Endothelial cell of umbilical vein (primary cell): ENCODE data around the gene LGMN. TPM values are rescaled to one million over a fixed set of nuclear protein-coding genes. Genes with fewer than 3 reads are reported as not detected.

Source experiments
- BruUV-seq: library from RNA; stranded (reverse); fragments of 400-500 nt; replicated peaks from 2 replicates; lab custom pipeline; 2021; lab: Mats Ljungman, UMichigan
- CTCF ChIA-PET: fragments of 300-600, 350-600 bp; sonication (Branson Sonifier 250); formaldehyde crosslinking; loops from one replicate; lab custom pipeline; 2021; ENCODE audit warnings: antibody characterized with exemption, inconsistent platforms; lab: Charles Lee
- POLR2A ChIA-PET: fragments of 300-600, 350-600 bp; sonication (Branson Sonifier 250); formaldehyde crosslinking; loops from one replicate; lab custom pipeline; 2021; ENCODE audit warnings: antibody characterized with exemption, inconsistent platforms; lab: Charles Lee
- DNase-seq: peaks from one replicate; pipeline ENCODE4 v3.0.0-alpha.2; 2011; ENCODE audit warnings: low read depth, low spot score
- FAIRE-seq: peaks from 2 replicates; lab custom pipeline; 2011; peaks lifted over from hg19 to GRCh38; lab: Jason Lieb, UNC
- H2AFZ ChIP-seq: 2 replicates; pipeline ENCODE4 v1.6.0; 2012; ENCODE audit warnings: low read depth, low read length, control low read depth, inconsistent platforms
- H3K27ac ChIP-seq: 2 replicates; pipeline ENCODE4 v1.5.1; 2011; ENCODE audit warnings: low read depth, mild to moderate bottlenecking, control low read depth, low read length, moderate library complexity; ENCODE audit not compliant: insufficient read depth
- H3K27me3 ChIP-seq, 2 experiments: 2 replicates each; pipeline versions ENCODE4 v1.6.0 to v1.6.1; 2011; ENCODE audit warnings: low read length in 2 of 2, mixed read lengths in 1 of 2; ENCODE audit not compliant: control insufficient read depth in 2 of 2, insufficient read depth in 2 of 2
- H3K36me3 ChIP-seq, 2 experiments: 2 replicates in 1 of 2; 3 replicates in 1 of 2; pipeline ENCODE4 v1.5.1; 2011; ENCODE audit warnings: low read length in 2 of 2, mild to moderate bottlenecking in 1 of 2, moderate library complexity in 1 of 2; ENCODE audit not compliant: control insufficient read depth in 2 of 2, insufficient read depth in 2 of 2; ENCODE audit errors: extremely low read depth in 1 of 2
- H3K4me1 ChIP-seq: 3 replicates; pipeline ENCODE4 v1.5.1; 2011; ENCODE audit warnings: mild to moderate bottlenecking, low read length; ENCODE audit not compliant: control insufficient read depth, insufficient read depth; ENCODE audit errors: extremely low read depth
- H3K4me2 ChIP-seq: 2 replicates; pipeline ENCODE4 v1.6.1; 2011; ENCODE audit warnings: low read length, control low read depth, mixed read lengths; ENCODE audit not compliant: insufficient read depth
- H3K4me3 ChIP-seq, 3 experiments: fragments of 200-600 bp in 1 of 3; sonication (generic), shearing (Covaris generic) in 1 of 3; replicated peaks in 1 of 3; 2 replicates each; pipeline ENCODE4 v1.5.1; 2011 to 2016; ENCODE audit warnings: control low read depth in 3 of 3, low read length in 3 of 3, mild to moderate bottlenecking in 2 of 3, inconsistent platforms in 1 of 3, low read depth in 1 of 3, moderate library complexity in 1 of 3; ENCODE audit not compliant: insufficient read depth in 1 of 3
- H3K79me2 ChIP-seq: 2 replicates; pipeline ENCODE4 v1.6.0; 2012; ENCODE audit warnings: low read length, inconsistent platforms; ENCODE audit not compliant: control insufficient read depth, insufficient read depth
- H3K9ac ChIP-seq: replicated peaks from 2 replicates; pipeline ENCODE3; 2011; ENCODE audit warnings: low read length, control low read depth; ENCODE audit not compliant: insufficient read depth; ENCODE audit errors: extremely low read depth
- H3K9me1 ChIP-seq: replicated peaks from 3 replicates; pipeline ENCODE4 v1.6.0; 2011; ENCODE audit warnings: mild to moderate bottlenecking, low read length; ENCODE audit not compliant: control insufficient read depth, insufficient read depth; ENCODE audit errors: extremely low read depth
- H3K9me3 ChIP-seq: replicated peaks from 2 replicates; pipeline ENCODE4 v1.5.1; 2012; ENCODE audit warnings: low read length, inconsistent platforms; ENCODE audit not compliant: control insufficient read depth, insufficient read depth
- H4K20me1 ChIP-seq: replicated peaks from 2 replicates; pipeline ENCODE3; 2011; ENCODE audit warnings: mild to moderate bottlenecking, low read length; ENCODE audit not compliant: control insufficient read depth, insufficient read depth; ENCODE audit errors: extremely low read depth
- CTCF ChIP-seq, 2 donors: IDR thresholded peaks; 1 replicate in 1 of 2; 2 replicates in 1 of 2; pipeline ENCODE4 v1.5.1; 2011; ENCODE audit warnings: low read length in 2 of 2, mild to moderate bottlenecking in 2 of 2, moderate library complexity in 2 of 2, control low read depth in 1 of 2, inconsistent platforms in 1 of 2, low read depth in 1 of 2; ENCODE audit not compliant: insufficient read depth in 1 of 2; ENCODE audit errors: extremely low read depth in 1 of 2
- EZH2 ChIP-seq: IDR thresholded peaks from 2 replicates; pipeline ENCODE4 v1.6.1; 2012; ENCODE audit warnings: borderline replicate concordance, low read depth, mild to moderate bottlenecking, moderate library complexity, low read length, inconsistent platforms; ENCODE audit not compliant: severe bottlenecking
- FOS ChIP-seq: IDR thresholded peaks from 2 replicates; pipeline ENCODE4 v1.6.1; 2011; ENCODE audit warnings: mild to moderate bottlenecking, low read length, moderate library complexity, borderline replicate concordance; ENCODE audit not compliant: insufficient read depth
- GATA2 ChIP-seq: IDR thresholded peaks from 2 replicates; pipeline ENCODE4 v1.7.0; 2011; ENCODE audit warnings: low read depth, mild to moderate bottlenecking, moderate library complexity, mixed read lengths, low read length; ENCODE audit not compliant: insufficient read length, insufficient read depth
- JUN ChIP-seq: IDR thresholded peaks from 2 replicates; pipeline ENCODE4 v1.6.1; 2011; ENCODE audit warnings: borderline replicate concordance, low read depth; ENCODE audit not compliant: insufficient read length, insufficient read depth
- MYC ChIP-seq: IDR thresholded peaks from one replicate; pipeline ENCODE4 v1.6.1; 2011; ENCODE audit warnings: mild to moderate bottlenecking, low read depth, low read length
- POLR2A ChIP-seq: IDR thresholded peaks from 2 replicates; pipeline ENCODE4 v1.6.1; 2012; ENCODE audit warnings: low read depth, mild to moderate bottlenecking, control low read depth, low read length
- POLR2AphosphoS5 ChIP-seq: IDR thresholded peaks from 2 replicates; pipeline ENCODE4 v1.6.1; 2012; ENCODE audit warnings: low read depth, mild to moderate bottlenecking, control low read depth, low read length, moderate library complexity; ENCODE audit not compliant: insufficient read depth
- dilution Hi-C: fragments of 300-500 bp; cut with MboI; formaldehyde crosslinking; loops from one replicate; pipeline ENCODE4 v1.15.0; 2019; ENCODE audit warnings: low sequenced_read_pairs; ENCODE audit not compliant: extremely low pct_ligation_motif_present
- intact Hi-C: fragments of 100-400 bp; cut with micrococcal nuclease; formaldehyde crosslinking; loops from one replicate; pipeline ENCODE4 v1.10.0; 2022
- polyA plus RNA-seq, 4 experiments: library from polyadenylated mRNA; depleted of rRNA in 3 of 4; stranded (reverse) in 3 of 4; unstranded in 1 of 4; fragments of >200 nt; gene quantifications; 2 replicates each; pipeline versions ENCODE4 v1.2.1 to v1.2.3, GENCODE V29; 2011 to 2012; ENCODE audit warnings: missing spikeins in 1 of 4
- total RNA-seq: library from RNA; stranded (reverse); gene quantifications from 2 replicates; pipeline ENCODE4 v1.2.3, GENCODE V29; 2021
- TF ChIP-seq, protein P1 (sequence below): IDR thresholded peaks from 2 replicates; pipeline ENCODE4 v1.6.1; 2011; ENCODE audit not compliant: insufficient read depth, insufficient read length

The LGMN gene
- total and polyA plus RNA-seq, 2 donors (not counting 3 experiments of a cell fraction or from before 2014, with no cell fraction given), result 56.7 to 99.2 TPM

DNA sequence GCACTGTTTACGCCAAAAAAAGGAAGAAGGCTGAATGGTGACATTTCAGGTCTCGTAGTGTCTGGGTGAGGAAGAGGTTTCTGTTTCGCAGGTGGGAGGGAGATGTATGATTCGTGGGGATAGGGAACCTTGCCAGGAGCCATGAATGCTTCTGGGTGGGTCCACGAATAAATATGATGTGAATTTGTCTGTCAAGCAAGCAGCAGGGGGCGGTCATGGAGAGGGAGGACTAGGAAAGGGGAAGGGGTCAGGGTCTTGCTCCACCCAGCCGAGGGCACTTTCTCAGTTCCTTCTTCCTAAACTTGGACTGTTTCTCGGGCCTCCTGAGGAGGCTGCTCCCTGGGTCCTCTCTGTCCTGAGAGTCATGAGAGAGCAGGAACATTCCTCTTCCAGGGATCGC, 72.5 kb downstream of the LGMN start:
- CTCF ChIA-PET, result no interaction called here

More for the DNA sequence above, 72.5 kb downstream of the LGMN start:
- no peak overlapping the region for H3K4me2 ChIP-seq
- no peak for TF ChIP-seq FOS
- TF ChIP-seq, protein P1, sequence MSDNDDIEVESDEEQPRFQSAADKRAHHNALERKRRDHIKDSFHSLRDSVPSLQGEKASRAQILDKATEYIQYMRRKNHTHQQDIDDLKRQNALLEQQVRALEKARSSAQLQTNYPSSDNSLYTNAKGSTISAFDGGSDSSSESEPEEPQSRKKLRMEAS, result no peak
- no peak for TF ChIP-seq GATA2
- no peak for TF ChIP-seq POLR2AphosphoS5
- no peak for TF ChIP-seq EZH2
- TF ChIP-seq CTCF (IDR thresholded peaks at IDR 0.05; ENCODE audit: extremely low read depth in 1 of 2, insufficient read depth in 1 of 2, low read depth in 1 of 2, low read length in 2 of 2), result no peak
- TF ChIP-seq JUN, result no peak
- TF ChIP-seq POLR2A, result no peak
- no peak for TF ChIP-seq MYC
- no peak overlapping the region for H3K9ac ChIP-seq
- POLR2A ChIA-PET, result no interaction called here
- no peaks in the 10 kb centered on the region for H3K9me3 ChIP-seq
- dilution Hi-C loops (loop anchor here (25.0 kb wide), 1 partner anchor 314 kb away; no protein-coding TSS in a partner anchor), intact Hi-C loops (no loop called here)
- DNase-seq (no peak), FAIRE-seq (no peak)
- H3K36me3 ChIP-seq, result peaks cover 0 to 4% of the 10 kb centered on the region in 2 experiments
- H3K79me2 ChIP-seq, result no peaks in the 10 kb centered on the region
- no TSS peak for BruUV-seq
- no peaks in the 10 kb centered on the region for H3K4me1 ChIP-seq
- no peaks in the 10 kb centered on the region for H3K9me1 ChIP-seq
- no peak overlapping the region for H2AFZ ChIP-seq
- no peak overlapping the region for H3K4me3 ChIP-seq
- no peaks in the 10 kb centered on the region for H4K20me1 ChIP-seq
- no peaks in the 10 kb centered on the region for H3K27me3 ChIP-seq
- H3K27ac ChIP-seq, result no peak overlapping the region
